Fibroblast of the conjunctiva (primary cell): ENCODE results near the gene ASRGL1.
"Not testable (repeated sequence)": the region's sequence is repeated elsewhere in the genome, so short reads cannot be mapped to it uniquely, and the experiment has no call there.

ENCODE experiments used
- DNase-seq: peaks from one replicate; pipeline ENCODE4 v3.0.0-alpha.2; 2010; ENCODE audit warnings: low read depth

Gene ASRGL1

GRCh38 chr11:62337303-62338181 is at the start of gene ASRGL1:
Gene ASRGL1 (plus strand): TSS chr11:62337448. CDS start chr11:62337978, 530 bp downstream.
- peak; percentile 10 for DNase-seq

- DNase-seq, result no peak
Observed at GRCh38 chr11:62295504-62295903, 41.7 kb upstream of the ASRGL1 start.

- no peak for DNase-seq
Observed at GRCh38 chr11:62298975-62299374, 38.3 kb upstream of the ASRGL1 start, which contains the start of gene SCGB1D4. Gene SCGB1D4 (minus strand): TSS chr11:62299075. CDS start chr11:62299010, 65 bp downstream.

GRCh38 chr11:62306227-62306626 is 31.0 kb upstream of the ASRGL1 start:
- DNase-seq, result no peak

- DNase-seq, result no peak
Observed at GRCh38 chr11:62307950-62308349, 29.3 kb upstream of the ASRGL1 start.

- DNase-seq, result no peak
Observed at GRCh38 chr11:62309991-62310390, 27.3 kb upstream of the ASRGL1 start.

GRCh38 chr11:62315431-62315830 is 21.8 kb upstream of the ASRGL1 start:
- no peak for DNase-seq

GRCh38 chr11:62322524-62322923 is 14.7 kb upstream of the ASRGL1 start:
- DNase-seq, result no peak

GRCh38 chr11:62324731-62325556 is 12.3 kb upstream of the ASRGL1 start:
- DNase-seq, result no peak

- DNase-seq, result not testable (repeated sequence)
Observed at GRCh38 chr11:62325781-62326180, 11.5 kb upstream of the ASRGL1 start.

GRCh38 chr11:62326719-62327118 is 10.5 kb upstream of the ASRGL1 start:
- DNase-seq, result not testable (repeated sequence)

GRCh38 chr11:62327541-62327940 is 9.7 kb upstream of the ASRGL1 start:
- DNase-seq, result not testable (repeated sequence)

GRCh38 chr11:62331264-62331663 is 6.0 kb upstream of the ASRGL1 start:
- not testable (repeated sequence) for DNase-seq

- DNase-seq, result no peak
Observed at GRCh38 chr11:62333768-62334167, 3.5 kb upstream of the ASRGL1 start.

- not testable (repeated sequence) for DNase-seq
Observed at GRCh38 chr11:62336949-62337302, 322 bp upstream of the ASRGL1 start.

- DNase-seq, result no peak
Observed at GRCh38 chr11:62338218-62338617, 970 bp downstream of the ASRGL1 start.

- DNase-seq, result peak; percentile 18
Observed at GRCh38 chr11:62340269-62340901, 3.1 kb downstream of the ASRGL1 start.

GRCh38 chr11:62341588-62341987 is 4.3 kb downstream of the ASRGL1 start:
- no peak for DNase-seq

- DNase-seq, result not testable (repeated sequence)
Observed at GRCh38 chr11:62343646-62344190, 6.5 kb downstream of the ASRGL1 start.

- no peak for DNase-seq
Observed at GRCh38 chr11:62344210-62344609, 7.0 kb downstream of the ASRGL1 start.

- DNase-seq, result no peak
Observed at GRCh38 chr11:62345861-62346260, 8.6 kb downstream of the ASRGL1 start.
